HG02885 (cell line): ENCODE results near the gene LRRC8B.

Experiments used
- ATAC-seq: cut with Tn5 transposase; IDR thresholded peaks from one replicate; pipeline ENCODE4 v1.9.1; 2021; ENCODE audit warnings: mild to moderate bottlenecking; ENCODE audit not compliant: unreplicated experiment, poor library complexity

LRRC8B gene

GRCh38 chr1:89604414-89604735, 79.7 kb downstream of the LRRC8B start:
- ATAC-seq: no peak

- ATAC-seq: no peak
These were observed 81.1 kb downstream of the LRRC8B start for GRCh38 chr1:89605692-89606091.

- ATAC-seq: peak; percentile 40
These were observed 81.8 kb downstream of the LRRC8B start for GRCh38 chr1:89606227-89606980.

- ATAC-seq: no peak
These were observed 82.5 kb downstream of the LRRC8B start for GRCh38 chr1:89607156-89607555.

- ATAC-seq: no peak
These were observed 83.1 kb downstream of the LRRC8B start for GRCh38 chr1:89607586-89608318.

- no peak for ATAC-seq
These were observed 83.8 kb downstream of the LRRC8B start for GRCh38 chr1:89608319-89608983.

- no peak for ATAC-seq
These were observed 84.5 kb downstream of the LRRC8B start for GRCh38 chr1:89608984-89609725.

- ATAC-seq: no peak
These were observed 85.3 kb downstream of the LRRC8B start for GRCh38 chr1:89609781-89610456.

GRCh38 chr1:89610457-89611011, 85.9 kb downstream of the LRRC8B start:
- ATAC-seq: no peak

GRCh38 chr1:89611721-89612120, 87.1 kb downstream of the LRRC8B start:
- ATAC-seq: peak; percentile 98

- ATAC-seq: no peak
These were observed 89.3 kb downstream of the LRRC8B start for GRCh38 chr1:89613928-89614327.

GRCh38 chr1:89615676-89616598, 91.3 kb downstream of the LRRC8B start:
- no peak for ATAC-seq

- no peak for ATAC-seq
These were observed 92.4 kb downstream of the LRRC8B start for GRCh38 chr1:89616844-89617627.

GRCh38 chr1:89620664-89621063, 96.0 kb downstream of the LRRC8B start:
- ATAC-seq: no peak

- no peak for ATAC-seq
These were observed 98.3 kb downstream of the LRRC8B start for GRCh38 chr1:89622895-89623294.

- no peak for ATAC-seq
These were observed 99.7 kb downstream of the LRRC8B start for GRCh38 chr1:89624314-89624713.

GRCh38 chr1:89624715-89625323, 100.2 kb downstream of the LRRC8B start:
- no peak for ATAC-seq

GRCh38 chr1:89627596-89627962, 103.0 kb downstream of the LRRC8B start:
- ATAC-seq: no peak
